ENCODE results near the gene COQ2.
A peak's percentile ranks its signal among the peaks of the same experiment; 100 is the strongest.

COQ2 gene

DNA sequence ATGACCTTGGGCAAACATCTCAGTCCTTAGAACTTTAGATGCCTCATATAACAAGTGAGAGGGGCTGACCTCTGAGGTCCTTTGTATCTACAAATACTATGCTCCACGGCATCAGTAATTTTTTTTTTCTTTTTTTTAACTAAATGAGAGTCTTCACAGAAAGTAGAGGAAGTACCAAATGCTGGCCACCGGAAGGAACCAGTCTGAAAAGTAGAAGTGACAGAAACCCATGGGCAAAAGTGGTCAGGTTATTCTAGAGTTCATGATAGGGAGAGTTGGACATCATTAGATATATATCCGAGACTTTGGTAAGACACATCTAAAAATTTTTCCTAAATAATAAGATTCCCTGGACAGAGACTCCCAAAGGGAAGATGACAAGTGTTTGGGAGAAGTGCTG is 53.7 kb downstream of the COQ2 start:
- no peak for DNase-seq (ENCODE audit: low spot score)
- Mint-ChIP-seq H3K27me3 (ENCODE audit: low read depth) (peaks cover 58% of the 10 kb centered on the region), H3K9me3 (no peaks in the 10 kb centered on the region), H3K4me3 (peak overlapping the region; percentile 38), H3K36me3 (ENCODE audit: low read depth) (peaks cover 19% of the 10 kb centered on the region), H3K4me1 (ENCODE audit: low read depth) (peaks cover 53% of the 10 kb centered on the region), H3K27ac (peak overlapping the region; percentile 46)

DNA sequence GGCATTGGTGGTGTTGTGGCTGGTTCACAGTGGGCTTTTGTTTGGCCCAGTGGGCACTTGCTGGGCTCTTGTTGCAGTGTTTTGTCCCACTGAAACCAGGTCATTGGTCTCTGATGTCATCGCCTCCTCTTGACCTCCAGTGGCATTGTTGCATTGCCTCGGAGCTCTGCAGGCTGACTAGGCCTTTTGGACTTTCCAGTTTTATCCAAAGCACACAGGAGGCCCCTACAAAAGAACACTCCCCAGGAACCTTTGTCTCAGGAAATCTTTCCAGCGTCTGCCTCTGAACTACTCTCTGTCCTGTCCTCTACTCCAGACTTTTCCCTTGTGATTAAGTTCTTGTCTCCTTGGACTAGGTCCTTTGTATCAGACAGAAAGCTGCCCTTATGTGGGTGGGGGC is 54.8 kb downstream of the COQ2 start:
- Mint-ChIP-seq H3K27me3 (ENCODE audit: low read depth) (peaks cover 54% of the 10 kb centered on the region), H3K4me1 (ENCODE audit: low read depth) (peaks cover 48% of the 10 kb centered on the region), H3K36me3 (ENCODE audit: low read depth) (peaks cover 10% of the 10 kb centered on the region), H3K27ac (no peak overlapping the region), H3K9me3 (no peaks in the 10 kb centered on the region), H3K4me3 (no peak overlapping the region)
- no peak for DNase-seq (ENCODE audit: low spot score)

DNA sequence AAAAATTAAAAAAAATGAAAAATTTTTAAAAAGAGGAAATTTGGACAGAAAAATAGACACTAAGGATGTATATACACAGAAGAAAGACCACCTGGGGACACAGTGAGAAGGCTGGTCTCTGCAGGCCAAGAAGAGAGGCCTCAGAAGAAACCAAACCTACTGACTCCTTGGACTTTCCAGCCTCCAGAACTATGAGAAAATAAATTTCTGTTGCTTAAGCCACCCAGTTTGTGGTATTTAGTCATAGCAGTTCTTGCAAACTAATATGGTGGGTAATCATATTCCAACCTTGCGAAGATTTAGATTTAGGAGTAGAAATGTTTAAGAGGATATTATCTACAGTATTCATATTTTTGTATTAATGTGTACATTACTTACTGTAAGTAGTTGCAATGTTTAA is 56.4 kb downstream of the COQ2 start:
- Mint-ChIP-seq H3K4me1 (ENCODE audit: low read depth) (peaks cover 57% of the 10 kb centered on the region), H3K27ac (no peak overlapping the region), H3K27me3 (ENCODE audit: low read depth) (peaks cover 56% of the 10 kb centered on the region), H3K36me3 (ENCODE audit: low read depth) (peaks cover 8% of the 10 kb centered on the region), H3K9me3 (no peaks in the 10 kb centered on the region), H3K4me3 (no peak overlapping the region)
- no peak for DNase-seq (ENCODE audit: low spot score)

DNA sequence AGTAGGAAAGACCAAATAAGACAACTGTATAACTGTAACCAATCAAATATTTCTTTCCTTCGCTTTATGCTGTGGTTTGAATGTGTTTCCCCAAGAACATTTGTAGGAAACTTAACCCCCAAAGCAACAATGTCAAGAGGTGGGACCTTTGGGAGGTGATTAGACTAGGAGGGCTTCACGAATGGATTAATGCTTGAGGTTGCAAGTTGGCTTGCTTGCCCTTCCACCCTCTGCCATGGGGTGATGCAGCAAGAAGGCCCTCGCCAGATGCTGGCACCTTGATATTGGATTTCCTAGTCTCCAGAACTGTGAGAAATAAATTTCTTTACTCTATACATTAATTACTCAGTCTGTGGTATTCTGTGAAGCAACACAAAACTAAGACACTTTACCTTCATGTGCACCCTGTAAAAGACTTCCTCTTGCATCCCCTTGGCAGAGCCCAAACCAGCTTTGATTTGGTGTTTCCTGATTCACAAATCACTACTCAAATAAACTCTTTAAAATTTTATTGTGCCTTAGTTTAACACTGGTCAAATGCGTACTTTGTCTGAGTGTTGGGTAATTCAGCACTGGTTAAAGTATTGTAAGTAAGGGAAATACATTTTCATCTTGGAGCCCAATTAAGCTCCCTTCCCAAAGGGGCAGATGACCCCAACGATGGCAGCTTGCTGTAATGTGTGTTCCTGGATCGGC is 59.9 kb downstream of the COQ2 start:
- Mint-ChIP-seq H3K36me3 (ENCODE audit: low read depth) (peaks cover 8% of the 10 kb centered on the region), H3K27ac (no peak overlapping the region), H3K4me3 (no peak overlapping the region), H3K9me3 (no peaks in the 10 kb centered on the region), H3K4me1 (ENCODE audit: low read depth) (peaks cover 45% of the 10 kb centered on the region), H3K27me3 (ENCODE audit: low read depth) (peaks cover 36% of the 10 kb centered on the region)
- DNase-seq (ENCODE audit: low spot score) = no peak

DNA sequence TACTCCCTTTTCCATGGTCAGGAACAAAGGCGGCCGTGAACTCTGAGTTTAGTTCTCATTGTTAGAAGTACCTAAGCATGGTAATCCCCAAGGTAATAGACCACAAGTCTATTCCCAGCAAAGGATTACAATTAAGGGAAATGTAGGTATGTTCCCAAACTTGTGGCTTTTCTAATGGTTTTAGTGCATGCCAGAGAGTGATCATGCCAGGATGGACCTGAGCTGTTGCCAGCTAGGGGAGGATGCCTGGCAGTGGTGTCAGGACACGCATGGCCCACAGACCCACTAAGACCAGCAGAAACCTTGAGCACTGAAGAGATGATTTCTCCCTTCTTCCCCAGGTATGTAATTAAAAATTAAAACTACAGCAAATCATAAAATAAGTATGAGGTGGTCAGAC is 60.8 kb downstream of the COQ2 start:
- DNase-seq (ENCODE audit: low spot score) = no peak
- Mint-ChIP-seq H3K9me3 (no peaks in the 10 kb centered on the region), H3K4me3 (no peak overlapping the region), H3K4me1 (ENCODE audit: low read depth) (peaks cover 53% of the 10 kb centered on the region), H3K36me3 (ENCODE audit: low read depth) (peaks cover 8% of the 10 kb centered on the region), H3K27me3 (ENCODE audit: low read depth) (peaks cover 35% of the 10 kb centered on the region), H3K27ac (peak overlapping the region; percentile 72)

DNA sequence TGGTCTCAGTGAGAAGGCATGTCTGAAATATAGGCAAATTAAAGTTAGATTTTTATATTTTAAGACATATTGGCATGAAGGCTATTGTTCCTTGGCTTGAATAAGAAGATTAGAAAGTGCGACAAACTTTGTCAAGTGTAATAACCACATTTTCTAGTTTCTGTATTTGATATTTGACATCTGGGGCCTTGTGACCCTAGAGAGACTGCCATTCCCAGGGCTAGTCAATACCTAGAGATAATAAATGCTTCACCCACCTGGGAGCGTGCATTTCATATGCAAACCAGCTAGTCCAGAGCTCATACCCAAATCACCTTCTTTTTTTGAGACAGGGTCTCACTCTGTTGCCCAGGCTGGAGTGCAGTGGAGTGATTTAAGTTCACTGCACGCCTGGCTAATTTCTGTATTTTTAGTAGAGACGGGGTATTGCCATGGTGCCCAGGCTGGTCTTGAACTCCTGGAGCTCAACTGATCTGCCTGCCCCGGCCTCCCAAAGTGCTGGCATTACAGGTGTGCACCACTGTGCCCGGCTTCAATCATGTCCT is 62.6 kb downstream of the COQ2 start:
- Mint-ChIP-seq H3K27ac (no peak overlapping the region), H3K27me3 (ENCODE audit: low read depth) (peaks cover 27% of the 10 kb centered on the region), H3K4me1 (ENCODE audit: low read depth) (peaks cover 67% of the 10 kb centered on the region), H3K36me3 (ENCODE audit: low read depth) (peaks cover 5% of the 10 kb centered on the region), H3K9me3 (no peaks in the 10 kb centered on the region), H3K4me3 (no peak overlapping the region)
- no peak for DNase-seq (ENCODE audit: low spot score)

DNA sequence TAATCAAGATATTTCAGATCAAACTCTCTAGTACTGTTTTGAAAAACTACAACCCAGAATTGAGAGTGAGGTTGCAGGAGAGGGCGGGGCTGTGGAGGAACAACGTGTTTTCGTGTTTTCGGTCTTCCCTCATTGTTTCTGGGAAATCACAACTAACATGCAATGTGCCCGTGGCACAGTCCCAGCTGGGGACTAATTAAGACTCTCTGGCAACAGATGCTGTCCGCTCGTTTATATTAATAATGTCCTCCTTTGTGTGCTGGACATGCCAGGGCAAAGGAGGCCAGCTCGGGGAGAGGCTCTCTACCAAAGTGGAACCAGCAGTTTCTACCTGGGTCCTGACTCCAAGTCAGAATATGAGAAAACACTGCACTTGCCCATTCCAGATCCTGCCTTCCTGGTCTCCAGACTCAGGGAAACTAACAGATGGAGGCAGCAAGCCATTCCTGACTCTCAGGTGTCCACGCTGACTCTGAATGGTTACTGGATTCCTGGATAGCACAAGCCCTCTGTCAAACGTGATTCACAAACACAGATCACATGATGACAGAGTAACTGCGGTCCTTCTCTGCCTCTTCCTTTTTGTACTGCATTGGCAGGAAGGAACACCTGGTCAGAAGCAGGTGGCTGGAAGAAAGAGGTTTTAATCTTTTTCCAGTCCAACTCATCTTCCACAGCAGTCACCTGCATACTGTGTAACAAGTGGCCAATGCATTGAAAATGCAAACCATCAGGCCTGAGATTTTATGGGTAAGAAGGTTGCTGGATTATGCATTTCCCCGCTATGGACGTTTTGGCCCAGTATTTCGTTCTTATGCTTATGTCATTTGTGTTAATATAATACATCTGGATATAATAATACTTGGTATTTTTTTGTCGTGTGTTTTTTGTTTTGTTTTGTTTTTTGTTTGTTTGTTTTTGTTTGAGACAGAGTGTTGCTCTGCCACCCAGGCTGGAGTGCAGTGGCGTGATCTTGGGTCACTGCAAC is 65.0 kb downstream of the COQ2 start:
- Mint-ChIP-seq H3K9me3 (peaks cover 10% of the 10 kb centered on the region), H3K36me3 (ENCODE audit: low read depth) (peaks cover 11% of the 10 kb centered on the region)
- DNase-seq (ENCODE audit: low spot score) = peak; percentile 73

DNA sequence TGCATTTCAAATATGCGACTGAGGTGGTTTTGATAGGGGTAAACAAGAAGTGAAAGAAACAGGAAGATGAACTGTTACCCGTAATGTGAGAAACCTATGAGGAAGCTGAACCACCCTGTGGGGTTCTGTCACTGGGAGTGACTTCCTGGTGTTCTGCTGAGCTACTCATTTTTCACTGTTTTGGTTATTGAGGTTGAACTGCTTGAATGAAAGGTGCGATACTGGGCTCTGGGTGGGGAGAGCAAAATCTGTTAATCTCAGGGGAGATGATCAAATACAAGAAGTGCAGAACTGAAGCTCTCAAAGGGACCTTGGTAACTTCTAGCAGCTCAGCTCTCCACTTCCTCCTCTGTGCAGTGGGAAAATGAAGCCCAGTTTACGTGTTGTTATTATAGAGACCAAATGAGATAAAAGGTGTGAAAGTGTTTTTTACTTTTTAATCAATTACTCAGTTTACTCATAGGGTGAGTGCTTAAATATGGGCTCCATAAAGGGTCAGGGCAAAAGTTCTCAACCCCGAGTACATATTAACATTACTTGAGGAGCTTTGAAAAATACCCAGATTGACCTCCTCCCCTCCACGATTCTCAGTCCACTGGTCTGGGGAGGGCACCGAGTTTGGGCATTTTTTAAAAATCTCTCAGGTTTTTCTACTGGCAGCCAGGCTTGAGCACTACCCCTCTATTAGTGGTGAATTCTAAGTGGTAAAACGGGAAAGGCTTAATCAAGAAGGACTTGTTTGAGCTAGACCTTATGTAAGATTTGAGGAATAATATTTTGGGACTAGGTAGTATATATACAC is 66.7 kb downstream of the COQ2 start:
- Mint-ChIP-seq H3K36me3 (ENCODE audit: low read depth) (peaks cover 17% of the 10 kb centered on the region), H3K27me3 (ENCODE audit: low read depth) (peaks cover 2% of the 10 kb centered on the region), H3K27ac (peak overlapping the region; percentile 87), H3K4me3 (peak overlapping the region; percentile 83), H3K4me1 (ENCODE audit: low read depth) (peaks cover 56% of the 10 kb centered on the region), H3K9me3 (peaks cover 10% of the 10 kb centered on the region)
- peak; percentile 78 for DNase-seq (ENCODE audit: low spot score)

More for the DNA sequence above, 65.0 kb downstream of the COQ2 start:
- Mint-ChIP-seq H3K4me1 (ENCODE audit: low read depth) (peaks cover 63% of the 10 kb centered on the region), H3K4me3 (peak overlapping the region; percentile 83), H3K27ac (peak overlapping the region; percentile 87), H3K27me3 (ENCODE audit: low read depth) (peaks cover 11% of the 10 kb centered on the region)

DNA sequence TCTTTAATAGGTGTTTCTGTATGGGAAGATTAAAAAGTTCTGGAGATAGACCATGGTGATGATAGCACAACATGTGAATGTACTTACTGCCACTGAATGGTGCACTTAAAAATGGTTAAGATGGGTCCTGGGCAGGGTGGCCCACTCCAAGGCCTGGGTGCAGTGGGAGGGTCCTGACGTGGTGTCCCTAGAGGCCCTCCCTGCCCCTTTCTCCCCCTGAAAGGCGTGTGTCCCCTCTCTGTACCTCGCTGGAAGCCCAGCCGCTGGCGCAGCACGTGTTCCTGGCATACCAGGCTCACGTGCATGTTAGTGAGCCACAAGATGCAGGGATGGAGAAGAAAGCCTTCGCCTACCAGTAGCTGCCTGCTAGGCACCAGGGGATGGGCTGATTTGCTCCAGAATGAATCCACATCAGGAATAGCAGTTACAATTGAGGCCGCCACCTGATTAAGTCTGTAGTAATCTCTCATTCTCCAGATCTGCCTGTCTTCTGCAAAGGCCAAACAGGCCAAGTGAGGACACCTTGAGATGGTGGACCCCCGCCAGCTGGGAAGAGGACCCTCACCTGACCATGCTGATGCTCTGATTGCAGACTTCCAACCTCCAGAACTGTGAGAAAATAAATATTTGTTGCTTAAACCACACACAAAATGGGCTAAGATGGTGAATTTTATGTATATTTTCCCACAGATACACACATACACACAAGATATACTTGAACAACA is 67.5 kb downstream of the COQ2 start:
- peaks cover 64% of the 10 kb centered on the region for H3K4me1 Mint-ChIP-seq (ENCODE audit: low read depth)
- H3K4me3 Mint-ChIP-seq = peak overlapping the region; percentile 83
- peaks cover 10% of the 10 kb centered on the region for H3K9me3 Mint-ChIP-seq
- H3K27me3 Mint-ChIP-seq (ENCODE audit: low read depth) = peaks cover 4% of the 10 kb centered on the region
- peak overlapping the region; percentile 87 for H3K27ac Mint-ChIP-seq
- no peak for DNase-seq (ENCODE audit: low spot score)
- H3K36me3 Mint-ChIP-seq (ENCODE audit: low read depth) = peaks cover 16% of the 10 kb centered on the region

DNA sequence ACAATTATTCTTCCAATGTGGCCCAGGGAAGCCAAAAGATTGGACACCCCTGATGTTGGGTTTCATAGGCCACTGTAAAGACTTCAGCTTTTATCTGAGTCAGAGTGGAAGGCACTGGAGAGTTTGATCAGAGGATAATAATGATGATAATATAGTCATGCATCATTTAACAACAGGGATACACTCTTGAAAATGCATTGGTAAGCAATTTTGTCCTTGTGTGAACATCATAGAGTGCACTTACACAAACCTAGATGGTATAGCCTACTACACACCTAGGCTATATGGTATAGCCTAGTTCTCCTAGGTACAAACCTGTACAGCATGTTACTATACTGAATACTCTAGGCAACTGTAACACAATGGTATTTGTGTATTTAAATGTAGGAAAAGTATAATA is 70.5 kb downstream of the COQ2 start:
- DNase-seq (ENCODE audit: low spot score) = no peak
- H3K27ac Mint-ChIP-seq = no peak overlapping the region
- H3K9me3 Mint-ChIP-seq = peaks cover 10% of the 10 kb centered on the region
- H3K27me3 Mint-ChIP-seq (ENCODE audit: low read depth) = peaks cover 12% of the 10 kb centered on the region
- peaks cover 14% of the 10 kb centered on the region for H3K36me3 Mint-ChIP-seq (ENCODE audit: low read depth)
- H3K4me1 Mint-ChIP-seq (ENCODE audit: low read depth) = peaks cover 55% of the 10 kb centered on the region
- no peak overlapping the region for H3K4me3 Mint-ChIP-seq

Measured in T-helper 2 cell treated with Interferon-gamma antibody and Interleukin-4, amounts not matched to agents 5 μg/mL and 100 μg/mL, for 36 hours (primary cell).